Measurements from ENCODE around the gene ARHGEF6. TPM values are rescaled to one million over a fixed set of nuclear protein-coding genes. Genes with fewer than 3 reads are reported as not detected.
A peak's percentile ranks its signal among the peaks of the same experiment; 100 is the strongest.

ARHGEF6 gene
- total RNA-seq, 4 donors from 2014 or later, result 0.61 to 10.5 (median 2.9) TPM

- Histone ChIP-seq H3K27ac (peak overlapping the region; percentile 71 to 87 (median 80)), H3K9me3 (no peaks in the 10 kb centered on the region), H3K36me3 (no peaks in the 10 kb centered on the region), H3K4me3 (peak overlapping the region; percentile 42 to 67 (median 60)), H3K27me3 (no peaks in the 10 kb centered on the region), H3K4me1 (peaks cover 0 to 31% (median 8%) of the 10 kb centered on the region in 3 donors)
- intact Hi-C loops (cut with DNase I), result no loop called here
- no peak for TF ChIP-seq POLR2A (IDR thresholded peaks at IDR 0.05)
- TF ChIP-seq, protein P1, sequence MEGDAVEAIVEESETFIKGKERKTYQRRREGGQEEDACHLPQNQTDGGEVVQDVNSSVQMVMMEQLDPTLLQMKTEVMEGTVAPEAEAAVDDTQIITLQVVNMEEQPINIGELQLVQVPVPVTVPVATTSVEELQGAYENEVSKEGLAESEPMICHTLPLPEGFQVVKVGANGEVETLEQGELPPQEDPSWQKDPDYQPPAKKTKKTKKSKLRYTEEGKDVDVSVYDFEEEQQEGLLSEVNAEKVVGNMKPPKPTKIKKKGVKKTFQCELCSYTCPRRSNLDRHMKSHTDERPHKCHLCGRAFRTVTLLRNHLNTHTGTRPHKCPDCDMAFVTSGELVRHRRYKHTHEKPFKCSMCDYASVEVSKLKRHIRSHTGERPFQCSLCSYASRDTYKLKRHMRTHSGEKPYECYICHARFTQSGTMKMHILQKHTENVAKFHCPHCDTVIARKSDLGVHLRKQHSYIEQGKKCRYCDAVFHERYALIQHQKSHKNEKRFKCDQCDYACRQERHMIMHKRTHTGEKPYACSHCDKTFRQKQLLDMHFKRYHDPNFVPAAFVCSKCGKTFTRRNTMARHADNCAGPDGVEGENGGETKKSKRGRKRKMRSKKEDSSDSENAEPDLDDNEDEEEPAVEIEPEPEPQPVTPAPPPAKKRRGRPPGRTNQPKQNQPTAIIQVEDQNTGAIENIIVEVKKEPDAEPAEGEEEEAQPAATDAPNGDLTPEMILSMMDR (IDR thresholded peaks at IDR 0.05), result no peak
- no peak for DNase-seq
- 31 to 37% methylated on average over 3 to 5 of the region's 19 CpGs for WGBS, 2 donors
Observed at GRCh38 chrX:136766785-136767103, 14.0 kb downstream of the ARHGEF6 start.

DNA sequence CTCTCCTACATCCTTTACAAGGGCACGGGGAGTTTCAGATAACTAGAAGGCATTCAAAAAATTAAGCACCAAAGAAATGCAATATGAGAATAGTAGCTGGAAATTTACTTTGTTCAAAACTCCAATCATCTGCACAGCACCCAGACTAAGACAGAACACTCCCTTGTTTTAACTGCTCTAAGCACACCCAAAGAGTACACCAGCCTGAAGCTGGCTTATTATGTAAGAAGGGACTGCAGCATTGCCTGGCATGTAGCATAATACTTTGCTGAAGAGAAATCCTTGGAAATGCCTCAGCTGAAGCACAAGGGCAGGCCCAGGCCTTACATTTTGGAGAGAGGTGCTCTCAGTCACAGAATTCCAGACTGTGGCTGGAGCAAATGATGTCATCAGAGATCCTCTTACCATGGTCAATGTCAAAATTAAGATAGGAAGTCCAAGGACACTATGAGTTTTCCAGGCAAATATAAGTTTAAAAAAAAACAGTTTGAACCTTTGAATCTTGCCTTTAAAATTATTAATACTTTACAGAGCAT lies 14.8 kb downstream of the ARHGEF6 start:
- intact Hi-C loops (cut with DNase I), result no loop called here
- Histone ChIP-seq H3K36me3 (no peaks in the 10 kb centered on the region), H3K27me3 (no peaks in the 10 kb centered on the region), H3K27ac (no peak overlapping the region), H3K4me3 (peak overlapping the region in 1 of 4 donors; percentile 42), H3K4me1 (peaks cover 0 to 31% (median 8%) of the 10 kb centered on the region in 3 donors), H3K9me3 (no peaks in the 10 kb centered on the region)
- TF ChIP-seq, protein P1 (IDR thresholded peaks at IDR 0.05), result no peak
- WGBS, 2 donors, result 48 to 70% methylated on average over 1 of the region's 1 CpG
- DNase-seq, result no peak

DNA sequence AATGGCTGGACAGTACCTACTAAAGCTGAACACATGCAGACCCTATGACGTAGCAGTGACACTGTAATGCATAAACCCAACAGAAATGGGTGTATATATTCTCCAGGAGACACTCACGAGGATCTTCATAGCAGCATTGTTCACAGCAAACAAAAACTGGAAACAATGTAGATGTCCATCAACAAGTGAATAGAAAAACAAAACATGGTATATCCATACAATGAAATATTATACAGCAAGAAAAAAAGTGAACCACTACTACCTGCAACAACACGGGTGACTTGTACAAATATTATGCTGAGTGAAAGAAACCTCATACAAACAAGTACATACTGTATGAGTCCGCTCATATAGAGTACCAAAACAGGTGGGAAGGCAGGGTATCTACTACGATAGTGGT lies 16.5 kb downstream of the ARHGEF6 start:
- no peak for DNase-seq
- no peaks in the 10 kb centered on the region for H3K27me3 ChIP-seq
- 75 to 99% methylated on average over 5 of the region's 5 CpGs for WGBS, 2 donors
- H3K9me3 ChIP-seq, result no peaks in the 10 kb centered on the region
- no peak overlapping the region for H3K27ac ChIP-seq
- no peak overlapping the region for H3K4me3 ChIP-seq
- peaks cover 0 to 31% (median 8%) of the 10 kb centered on the region in 3 donors for H3K4me1 ChIP-seq
- H3K36me3 ChIP-seq, result no peaks in the 10 kb centered on the region
- TF ChIP-seq POLR2A (IDR thresholded peaks at IDR 0.05), result no peak
- TF ChIP-seq, protein P1 (IDR thresholded peaks at IDR 0.05), result no peak
- intact Hi-C loops (cut with DNase I), result no loop called here

DNA sequence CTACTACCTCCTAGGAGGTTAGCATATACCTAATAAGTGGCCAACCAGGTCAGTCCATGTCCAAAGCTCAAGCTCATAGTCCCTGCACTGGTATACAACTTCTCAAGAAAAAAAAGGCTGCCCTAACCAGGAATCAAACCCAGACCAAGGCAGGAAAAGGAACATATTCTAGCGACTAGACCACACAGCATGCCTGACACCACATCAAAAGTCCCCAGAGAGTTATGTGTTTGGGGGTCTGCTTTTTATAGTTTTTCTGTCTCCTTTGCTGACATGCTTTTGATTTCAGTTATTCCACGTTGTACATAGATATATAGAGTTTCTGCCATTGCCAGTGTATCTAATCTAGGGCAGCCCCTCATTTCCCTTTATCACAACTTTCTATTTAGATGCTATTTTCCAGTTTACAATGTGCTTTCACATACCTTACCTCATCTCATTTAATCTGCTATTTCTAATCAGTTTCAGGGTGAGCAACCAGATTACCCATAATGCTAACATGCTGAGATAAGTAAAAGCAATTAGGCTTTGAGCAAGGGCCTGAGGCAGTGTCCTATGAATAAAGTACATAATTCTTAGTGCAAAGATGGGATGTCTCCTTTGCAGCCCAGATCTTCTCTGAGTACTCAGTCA lies 17.8 kb downstream of the ARHGEF6 start:
- no peak for DNase-seq
- Histone ChIP-seq H3K4me1 (peaks cover 0 to 20% (median 2%) of the 10 kb centered on the region in 3 donors), H3K4me3 (no peak overlapping the region), H3K27ac (no peak overlapping the region), H3K36me3 (no peaks in the 10 kb centered on the region), H3K27me3 (no peaks in the 10 kb centered on the region), H3K9me3 (no peaks in the 10 kb centered on the region)
- WGBS, 2 donors, result 45 to 88% methylated on average over 2 of the region's 2 CpGs
- TF ChIP-seq, protein P1 (IDR thresholded peaks at IDR 0.05), result no peak
- TF ChIP-seq POLR2A (IDR thresholded peaks at IDR 0.05), result no peak
- intact Hi-C loops (cut with DNase I), result no loop called here

- intact Hi-C loops (cut with DNase I), result no loop called here
- no peak overlapping the region for H3K4me3 ChIP-seq
- H3K27ac ChIP-seq, result no peak overlapping the region
- H3K4me1 ChIP-seq, result peaks cover 0 to 14% (median 0%) of the 10 kb centered on the region in 3 donors
- no peak for DNase-seq
- no peaks in the 10 kb centered on the region for H3K36me3 ChIP-seq
- TF ChIP-seq, protein P1 (IDR thresholded peaks at IDR 0.05), result no peak
- TF ChIP-seq POLR2A (IDR thresholded peaks at IDR 0.05), result no peak
- 50 to 56% methylated on average over 3 of the region's 3 CpGs for WGBS, 2 donors
- H3K27me3 ChIP-seq, result no peaks in the 10 kb centered on the region
- H3K9me3 ChIP-seq, result no peaks in the 10 kb centered on the region
Observed at GRCh38 chrX:136761421-136761820, 19.3 kb downstream of the ARHGEF6 start.
